Karpas-422 (cell line): ENCODE data around the gene FBRSL1. TPM values are rescaled to one million over a fixed set of nuclear protein-coding genes. Genes with fewer than 3 reads are reported as not detected.

ENCODE experiments used
- DNase-seq: peaks from one replicate; pipeline ENCODE4 v3.0.0-alpha.2; 2015
- H2AFZ ChIP-seq: fragments of 200-600 bp; sonication (generic); 2 replicates; pipeline ENCODE4 v1.6.1; 2014; ENCODE audit warnings: antibody characterized with exemption, low read length, mixed read lengths
- H3K27ac ChIP-seq: fragments of 200-600 bp; sonication (generic); 2 replicates; pipeline ENCODE4 v1.5.1; 2014; ENCODE audit warnings: mild to moderate bottlenecking, low read length, moderate library complexity
- H3K27me3 ChIP-seq: fragments of 200-600 bp; sonication (generic); 2 replicates; pipeline ENCODE4 v1.6.1; 2014; ENCODE audit warnings: low read length, mixed read lengths
- H3K36me3 ChIP-seq: fragments of 200-600 bp; sonication (generic); 2 replicates; pipeline ENCODE4 v1.6.1; 2014; ENCODE audit warnings: low read length, mixed read lengths; ENCODE audit not compliant: insufficient read depth
- H3K4me1 ChIP-seq: fragments of 200-600 bp; sonication (generic); 2 replicates; pipeline ENCODE4 v1.6.1; 2014; ENCODE audit warnings: mild to moderate bottlenecking, low read length, mixed read lengths
- H3K4me2 ChIP-seq: fragments of 200-600 bp; sonication (generic); 2 replicates; pipeline ENCODE4 v1.6.1; 2014; ENCODE audit warnings: low read length, low read depth, mild to moderate bottlenecking; ENCODE audit not compliant: poor library complexity, severe bottlenecking
- H3K4me3 ChIP-seq: fragments of 200-600 bp; sonication (generic); 2 replicates; pipeline ENCODE4 v1.5.1; 2014; ENCODE audit warnings: mild to moderate bottlenecking, antibody characterized with exemption, low read length, mixed read lengths
- H3K79me2 ChIP-seq: fragments of 200-600 bp; sonication (generic); 2 replicates; pipeline ENCODE4 v1.6.1; 2014; ENCODE audit warnings: mild to moderate bottlenecking, low read length, mixed read lengths
- H3K9ac ChIP-seq: fragments of 200-600 bp; sonication (generic); 2 replicates; pipeline ENCODE4 v1.6.0; 2014; ENCODE audit warnings: low read length
- H3K9me2 ChIP-seq: fragments of 200-600 bp; sonication (generic), shearing (Covaris generic); replicated peaks from 2 replicates; pipeline ENCODE4 v1.6.0; 2014; ENCODE audit warnings: mild to moderate bottlenecking, low read length, moderate library complexity; ENCODE audit not compliant: insufficient read depth
- H3K9me3 ChIP-seq: fragments of 300-700, 200-600 bp; sonication (generic); 2 replicates; pipeline ENCODE4 v1.6.1; 2014; ENCODE audit warnings: low read length, mixed read lengths
- H4K20me1 ChIP-seq: fragments of 200-600 bp; sonication (generic); 2 replicates; pipeline ENCODE4 v1.6.1; 2014; ENCODE audit warnings: mild to moderate bottlenecking, antibody characterized with exemption, low read length, low read depth; ENCODE audit not compliant: insufficient read depth
- total RNA-seq: library from RNA; depleted of rRNA; stranded (reverse); fragments of >200 nt; shearing (Covaris generic); gene quantifications from 2 replicates; pipeline ENCODE4 v1.2.3, GENCODE V29; 2014; ENCODE audit warnings: low replicate concordance

Gene FBRSL1
- total RNA-seq, 1 experiment from 2014 or later = 4.0 TPM

GRCh38 chr12:132527186-132527882 lies 37.4 kb downstream of the FBRSL1 start:
- Histone ChIP-seq H3K27ac (no peak overlapping the region), H3K79me2 (no peaks in the 10 kb centered on the region), H3K9me2 (no peaks in the 10 kb centered on the region)

GRCh38 chr12:132527883-132528264 lies 37.9 kb downstream of the FBRSL1 start:
- Histone ChIP-seq H3K36me3 (no peaks in the 10 kb centered on the region), H3K4me2 (no peak overlapping the region), H2AFZ (no peak overlapping the region), H3K27ac (no peak overlapping the region), H4K20me1 (0 out of 2 replicates have a peak, but pooled peaks cover 6% of the 10 kb centered on the region), H3K9me3 (no peaks in the 10 kb centered on the region), H3K4me1 (no peaks in the 10 kb centered on the region), H3K9me2 (no peaks in the 10 kb centered on the region), H3K27me3 (no peaks in the 10 kb centered on the region), H3K4me3 (no peak overlapping the region), H3K79me2 (no peaks in the 10 kb centered on the region), H3K9ac (no peak overlapping the region)
- DNase-seq = no peak

More at GRCh38 chr12:132527186-132527882, 37.4 kb downstream of the FBRSL1 start:
- H3K27me3 ChIP-seq = no peaks in the 10 kb centered on the region
- no peak overlapping the region for H3K4me2 ChIP-seq
- no peaks in the 10 kb centered on the region for H3K9me3 ChIP-seq
- H3K4me1 ChIP-seq = no peaks in the 10 kb centered on the region
- H3K9ac ChIP-seq = no peak overlapping the region
- no peaks in the 10 kb centered on the region for H3K36me3 ChIP-seq
- 0 out of 2 replicates have a peak, but pooled peaks cover 6% of the 10 kb centered on the region for H4K20me1 ChIP-seq
- no peak overlapping the region for H2AFZ ChIP-seq
- no peak overlapping the region for H3K4me3 ChIP-seq
- DNase-seq = no peak

GRCh38 chr12:132528564-132529106 lies 38.7 kb downstream of the FBRSL1 start:
- H3K4me1 ChIP-seq = no peaks in the 10 kb centered on the region
- H3K9me3 ChIP-seq = no peaks in the 10 kb centered on the region
- no peaks in the 10 kb centered on the region for H3K79me2 ChIP-seq
- 0 out of 2 replicates have a peak, but pooled peaks cover 6% of the 10 kb centered on the region for H4K20me1 ChIP-seq
- H3K36me3 ChIP-seq = no peaks in the 10 kb centered on the region
- H3K4me3 ChIP-seq = no peak overlapping the region
- DNase-seq = no peak
- H3K9me2 ChIP-seq = no peaks in the 10 kb centered on the region
- no peaks in the 10 kb centered on the region for H3K27me3 ChIP-seq
- H3K27ac ChIP-seq = no peak overlapping the region
- no peak overlapping the region for H3K4me2 ChIP-seq
- no peak overlapping the region for H3K9ac ChIP-seq
- no peak overlapping the region for H2AFZ ChIP-seq

GRCh38 chr12:132529156-132529839 lies 39.3 kb downstream of the FBRSL1 start:
- Histone ChIP-seq H3K27me3 (no peaks in the 10 kb centered on the region), H3K9ac (no peak overlapping the region), H4K20me1 (0 out of 2 replicates have a peak, but pooled peaks cover 2% of the 10 kb centered on the region), H3K36me3 (no peaks in the 10 kb centered on the region), H3K4me2 (no peak overlapping the region), H3K4me3 (no peak overlapping the region), H2AFZ (no peak overlapping the region), H3K4me1 (no peaks in the 10 kb centered on the region), H3K79me2 (no peaks in the 10 kb centered on the region), H3K9me2 (no peaks in the 10 kb centered on the region), H3K9me3 (no peaks in the 10 kb centered on the region), H3K27ac (no peak overlapping the region)
- no peak for DNase-seq

GRCh38 chr12:132529906-132530305 lies 40.0 kb downstream of the FBRSL1 start:
- Histone ChIP-seq H3K4me3 (no peak overlapping the region), H3K4me2 (no peak overlapping the region), H3K79me2 (no peaks in the 10 kb centered on the region), H3K4me1 (no peaks in the 10 kb centered on the region), H3K9me2 (no peaks in the 10 kb centered on the region), H3K9me3 (no peaks in the 10 kb centered on the region), H2AFZ (no peak overlapping the region), H3K36me3 (no peaks in the 10 kb centered on the region), H3K9ac (no peak overlapping the region), H4K20me1 (no peaks in the 10 kb centered on the region), H3K27me3 (no peaks in the 10 kb centered on the region), H3K27ac (no peak overlapping the region)
- no peak for DNase-seq

- no peak overlapping the region for H3K9ac ChIP-seq
- H3K9me3 ChIP-seq = no peaks in the 10 kb centered on the region; the same call in 1 of the 2 replicates
- no peaks in the 10 kb centered on the region for H4K20me1 ChIP-seq
- no peaks in the 10 kb centered on the region for H3K4me1 ChIP-seq
- H3K79me2 ChIP-seq = no peaks in the 10 kb centered on the region
- H3K4me2 ChIP-seq = no peak overlapping the region
- no peaks in the 10 kb centered on the region for H3K27me3 ChIP-seq
- H3K27ac ChIP-seq = no peak overlapping the region
- no peak overlapping the region for H3K4me3 ChIP-seq
- no peaks in the 10 kb centered on the region for H3K36me3 ChIP-seq
- H3K9me2 ChIP-seq = no peaks in the 10 kb centered on the region
- no peak overlapping the region for H2AFZ ChIP-seq
- DNase-seq = no peak
Measured at GRCh38 chr12:132530447-132530846, 40.5 kb downstream of the FBRSL1 start.

GRCh38 chr12:132530851-132531250 lies 40.9 kb downstream of the FBRSL1 start:
- Histone ChIP-seq H3K9me3 (peaks cover 2% of the 10 kb centered on the region; the same call in 1 of the 2 replicates), H4K20me1 (no peaks in the 10 kb centered on the region), H3K4me1 (no peaks in the 10 kb centered on the region), H3K9ac (no peak overlapping the region), H3K9me2 (no peaks in the 10 kb centered on the region), H3K4me3 (no peak overlapping the region), H2AFZ (no peak overlapping the region), H3K27ac (no peak overlapping the region), H3K36me3 (no peaks in the 10 kb centered on the region), H3K79me2 (no peaks in the 10 kb centered on the region), H3K27me3 (no peaks in the 10 kb centered on the region), H3K4me2 (no peak overlapping the region)
- no peak for DNase-seq
